ENCODE data around the gene AMIGO1.

The AMIGO1 gene

GRCh38 chr1:109454497-109455133 lies 54.9 kb downstream of the AMIGO1 start:
- DNase-seq (ENCODE audit: low read depth in 2 of 2) = no peak
